ENCODE results near the gene MLLT3. TPM values are rescaled to one million over a fixed set of nuclear protein-coding genes. Genes with fewer than 3 reads are reported as not detected.

MLLT3 gene
- total and polyA plus RNA-seq, 2 of the 8 experiments (the other 6 are each of a cell fraction or from before 2014, with no cell fraction given), result 5.9 to 9.6 TPM

GRCh38 chr9:20551236-20551635 is 71.1 kb downstream of the MLLT3 start:
- no peak overlapping the region for H3K4me3 ChIP-seq (ENCODE audit: extremely low read depth in 1 of 4, insufficient read depth in 2 of 4, low read depth in 3 of 4, low read length in 4 of 4)
- ChIA-PET POLR2A (ENCODE audit: partially characterized antibody) (no interaction called here), CTCF (ENCODE audit: partially characterized antibody) (interaction anchor here (2.0 kb wide), 1 partner anchor 26 kb away, joined by 10 read pairs; no protein-coding TSS in a partner anchor)
- H3K27ac ChIP-seq (ENCODE audit: low read depth, low read length), result no peak overlapping the region
- H3K18ac ChIP-seq (ENCODE audit: extremely low read depth, low read length), result no peak overlapping the region
- H3K4me1 ChIP-seq (replicated peaks in 1 of 4; ENCODE audit: control insufficient read depth in 3 of 4, insufficient read depth in 4 of 4, low read length in 3 of 4), result peaks cover 0 to 3% (median 0%) of the 10 kb centered on the region in 4 experiments; a peak in 4 of 7 replicates
- H3K23ac ChIP-seq (ENCODE audit: insufficient read length), result no peak overlapping the region
- H3K56ac ChIP-seq (replicated peaks; ENCODE audit: insufficient read length, low read depth, low read length), result no peak overlapping the region
- no peak overlapping the region for H2BK15ac ChIP-seq (ENCODE audit: low read length)
- no peak overlapping the region for H3K4me2 ChIP-seq (ENCODE audit: insufficient read depth in 1 of 2, low read depth in 2 of 2, low read length in 2 of 2)
- H4K8ac ChIP-seq (ENCODE audit: extremely low read depth, insufficient read depth, low read length), result no peak overlapping the region
- no peaks in the 10 kb centered on the region for H3K79me2 ChIP-seq (ENCODE audit: control insufficient read depth in 1 of 2, insufficient read depth in 2 of 2, low read length in 2 of 2)
- H2BK12ac ChIP-seq (ENCODE audit: low read depth, low read length), result no peak overlapping the region
- H4K20me1 ChIP-seq (replicated peaks in 1 of 2; ENCODE audit: control insufficient read depth in 1 of 2, insufficient read depth in 2 of 2, low read length in 2 of 2), result peaks cover 0 to 2% of the 10 kb centered on the region in 2 experiments
- DNase-seq (ENCODE audit: low read depth in 1 of 2, low spot score in 2 of 2) (no peak), FAIRE-seq (peak; percentile 28)
- H3K79me1 ChIP-seq (ENCODE audit: low read depth, low read length), result no peaks in the 10 kb centered on the region
- no peak overlapping the region for H2BK120ac ChIP-seq (replicated peaks; ENCODE audit: low read depth, low read length)
- no peak overlapping the region for H4K5ac ChIP-seq (ENCODE audit: insufficient read length, low read depth, low read length)
- no peak overlapping the region for H3K14ac ChIP-seq (ENCODE audit: insufficient read length)
- no peaks in the 10 kb centered on the region for H3K27me3 ChIP-seq (replicated peaks in 1 of 4; ENCODE audit: control insufficient read depth in 3 of 4, extremely low read depth in 1 of 4, insufficient read depth in 3 of 4, low read length in 3 of 4)
- no peak overlapping the region for H3K4ac ChIP-seq (replicated peaks; ENCODE audit: insufficient read length, low read depth, low read length)
- H3K9ac ChIP-seq (replicated peaks in 1 of 4; ENCODE audit: extremely low read depth in 1 of 4, low read depth in 3 of 4, low read length in 3 of 4), result no peak overlapping the region
- H3K36me3 ChIP-seq (ENCODE audit: control insufficient read depth in 2 of 4, insufficient read depth in 4 of 4, low read length in 3 of 4), result no peaks in the 10 kb centered on the region
- H2BK20ac ChIP-seq (ENCODE audit: low read length), result no peak overlapping the region
- H3K9me3 ChIP-seq (ENCODE audit: insufficient read depth in 2 of 2, low read depth in 1 of 2, low read length in 1 of 2), result no peaks in the 10 kb centered on the region
- no peak overlapping the region for H4K91ac ChIP-seq (replicated peaks; ENCODE audit: insufficient read length, low read length)
- H2AFZ ChIP-seq (ENCODE audit: low read length), result no peak overlapping the region
- no peaks in the 10 kb centered on the region for H3K23me2 ChIP-seq (ENCODE audit: low read depth, low read length)
- no peak overlapping the region for H2BK5ac ChIP-seq (ENCODE audit: low read depth, low read length)
- H2AK5ac ChIP-seq (ENCODE audit: low read depth, low read length), result no peak overlapping the region
- TF ChIP-seq CTCF (IDR thresholded peaks at IDR 0.05; ENCODE audit: control extremely low read depth in 1 of 3, insufficient read depth in 1 of 3, low read depth in 1 of 3, low read length in 3 of 3) (no peak), JUN (IDR thresholded peaks at IDR 0.05; ENCODE audit: low read depth, low read length) (no peak), E2F6 (IDR thresholded peaks at IDR 0.05) (no peak), EP300 (IDR thresholded peaks at IDR 0.05; ENCODE audit: borderline replicate concordance in 1 of 2, low read depth in 2 of 2, low read length in 2 of 2) (no peak), MAFK (IDR thresholded peaks at IDR 0.05; ENCODE audit: low read depth, low read length) (no peak), HDAC2 (IDR thresholded peaks at IDR 0.05; ENCODE audit: borderline replicate concordance in 1 of 2, low read depth in 2 of 2, low read length in 2 of 2) (no peak), TAF1 (IDR thresholded peaks at IDR 0.05; ENCODE audit: low read depth, low read length) (no peak), ASH2L (IDR thresholded peaks at IDR 0.05; ENCODE audit: low read length) (no peak), TBP (IDR thresholded peaks at IDR 0.05; ENCODE audit: low read depth, low read length) (no peak), SUZ12 (IDR thresholded peaks at IDR 0.05; ENCODE audit: low read length) (no peak), ATF3 (IDR thresholded peaks at IDR 0.05; ENCODE audit: insufficient read depth, low read depth, low read length) (no peak)

Measured in H1 (cell line).